Right lobe of liver (tissue), 6 donors: ENCODE measurements around the gene U2AF1L4. TPM values are rescaled to one million over a fixed set of nuclear protein-coding genes. Genes with fewer than 3 reads are reported as not detected.

Source experiments
- ATAC-seq, 4 donors: fragments of 200-7000 bp; cut with Tn5 transposase; one replicate each; pipeline ENCODE4 v1.9.1; 2020; ENCODE audit warnings: mild to moderate bottlenecking in 4 of 4, moderate library complexity in 4 of 4
- DNase-seq, 3 donors: peaks; one replicate each; pipeline ENCODE4 v3.0.0-alpha.2; 2020
- H3K27ac ChIP-seq, 3 donors: fragments of 200-600 bp; one replicate each; pipeline ENCODE4 v1.8.0; 2022
- H3K27me3 ChIP-seq, 2 donors: fragments of 200-600 bp; one replicate each; pipeline ENCODE4 v1.8.0; 2022
- H3K36me3 ChIP-seq, 4 donors: fragments of 200-600 bp; sonication (generic) in 1 of 4; one replicate each; pipeline versions ENCODE4 v1.5.1 to v1.8.0; 2017 to 2022; ENCODE audit warnings: control low read depth in 1 of 4
- H3K4me1 ChIP-seq, 4 donors: fragments of 200-600 bp; sonication (generic) in 1 of 4; one replicate each; pipeline versions ENCODE4 v1.5.1 to v1.8.0; 2017 to 2022; ENCODE audit warnings: control low read depth in 1 of 4
- H3K4me3 ChIP-seq, 3 donors: fragments of 200-600 bp; one replicate each; pipeline ENCODE4 v1.8.0; 2022
- H3K9me3 ChIP-seq, 4 donors: fragments of 200-600 bp; sonication (generic) in 1 of 4; one replicate each; pipeline versions ENCODE4 v1.5.1 to v1.8.0; 2017 to 2022; ENCODE audit warnings: control low read depth in 1 of 4
- CTCF ChIP-seq, 4 donors: fragments of 200-600 bp in 3 of 4; fragments of 450-650 bp in 1 of 4; IDR thresholded peaks; one replicate each; pipeline versions ENCODE4 v1.5.1 to v1.8.0; 2016 to 2022; ENCODE audit warnings: antibody characterized with exemption in 4 of 4, mild to moderate bottlenecking in 2 of 4
- POLR2A ChIP-seq: fragments of 450-650 bp; IDR thresholded peaks from one replicate; pipeline ENCODE4 v1.6.1; 2017; ENCODE audit warnings: antibody characterized with exemption, mild to moderate bottlenecking
- whole genome bisulfite sequencing: methylation state at CpG from one replicate; pipeline ENCODE4 v1.1.6; 2018; ENCODE audit warnings: low coverage, low lambda C conversion rate; ENCODE audit not compliant: insufficient coverage; ENCODE audit errors: missing lambda C conversion rate; 5-methylcytosine and 5-hydroxymethylcytosine counted together
- intact Hi-C, 2 donors: fragments of 100-400 bp; cut with DNase I; formaldehyde crosslinking; loops; one replicate each; pipeline versions ENCODE4 v1.11.2 to v1.14.1; 2022
- total RNA-seq, 6 experiments: library from RNA; depleted of rRNA in 2 of 6; stranded (reverse); fragments of >200 nt in 2 of 6; fragmentation: NEBNext Ultra II Directional in 3 of 6; extraction: Animal tissue kit (Norgen Biotek cat#: 25700) in 3 of 6; gene quantifications; one replicate each; pipeline versions ENCODE4 v1.1.0 to v1.2.4, GENCODE V29; 2016 to 2023
- donor health status: DM: no; HTN: yes; CAD: no.
- donor health status: DM: no; HTN: no; CAD: no.
- donor health status: DM: no; HTN: no; CAD: no.
- donor health status: DM: no; HTN: yes; CAD: no.
- donor health status: DM: no; HTN: yes; CAD: no.

Gene U2AF1L4
- total RNA-seq, 6 experiments from 2014 or later = 11.3 to 19.9 (median 17.5) TPM

- Histone ChIP-seq H3K27me3 (no peaks in the 10 kb centered on the region), H3K9me3 (no peaks in the 10 kb centered on the region), H3K36me3 (no peaks in the 10 kb centered on the region), H3K27ac (no peak overlapping the region), H3K4me3 (no peak overlapping the region), H3K4me1 (no peaks in the 10 kb centered on the region)
- 77% methylated on average over 2 of the region's 2 CpGs for WGBS
- DNase-seq = no peak
- no peak for ATAC-seq
- intact Hi-C loops = loop anchor here (10.0 kb wide), 2 partner anchors 129 to 139 kb away; no protein-coding TSS in a partner anchor
- TF ChIP-seq CTCF (IDR thresholded peaks at IDR 0.05) (no peak), POLR2A (no peak)
Measured at GRCh38 chr19:35695895-35696422, 49.3 kb downstream of the U2AF1L4 start.

GRCh38 chr19:35693835-35694599, 51.2 kb downstream of the U2AF1L4 start:
- DNase-seq = peak; percentile 84 to 87 (median 87)
- H3K27me3 ChIP-seq = no peaks in the 10 kb centered on the region
- H3K9me3 ChIP-seq = no peaks in the 10 kb centered on the region
- peak; percentile 100 for ATAC-seq
- H3K4me1 ChIP-seq = no peaks in the 10 kb centered on the region
- H3K4me3 ChIP-seq = no peak overlapping the region
- H3K36me3 ChIP-seq = no peaks in the 10 kb centered on the region
- no peak overlapping the region for H3K27ac ChIP-seq
- TF ChIP-seq POLR2A (no peak), CTCF (IDR thresholded peaks at IDR 0.05) (peak; percentile 95 to 99 (median 96))
- WGBS = 20% methylated on average over 7 of the region's 8 CpGs
- intact Hi-C loops = loop anchor here (10.0 kb wide), 2 partner anchors 131 to 141 kb away; no protein-coding TSS in a partner anchor

- DNase-seq (no peak), ATAC-seq (peak in 2 of 4 donors; percentile 10 to 26)
- intact Hi-C loops = loop anchor here (10.0 kb wide), 2 partner anchors 131 to 141 kb away; no protein-coding TSS in a partner anchor
- WGBS = 4% methylated on average over 7 of the region's 8 CpGs
- Histone ChIP-seq H3K4me1 (no peaks in the 10 kb centered on the region), H3K4me3 (no peak overlapping the region), H3K27ac (no peak overlapping the region), H3K9me3 (no peaks in the 10 kb centered on the region), H3K36me3 (no peaks in the 10 kb centered on the region), H3K27me3 (no peaks in the 10 kb centered on the region)
- TF ChIP-seq CTCF (IDR thresholded peaks at IDR 0.05) = no peak
- no peak for TF ChIP-seq POLR2A
Measured at GRCh38 chr19:35693422-35693821, 51.8 kb downstream of the U2AF1L4 start.

Other genes with a start within 250 kb of the U2AF1L4 start
- gene DMKN, start 231.8 kb downstream of the U2AF1L4 start, total RNA-seq = 1 to 10 TPM; 1.0 to 4.0 (median 2.0) TPM
- under 1 TPM in 1 of 6 experiments, not detected in 5; 0.24 TPM for gene SBSN, start 217.1 kb downstream of the U2AF1L4 start, total RNA-seq
- not detected for gene GAPDHS, start 212.0 kb downstream of the U2AF1L4 start, total RNA-seq
- 10 to 100 TPM; 29.4 to 65.7 (median 36.2) TPM for gene TMEM147, start 199.8 kb downstream of the U2AF1L4 start, total RNA-seq
- gene ATP4A, start 181.8 kb downstream of the U2AF1L4 start, total RNA-seq = under 1 TPM in 1 of 6 experiments, not detected in 5; 0.06 TPM
- not detected for gene PMIS2, start 159.2 kb downstream of the U2AF1L4 start, total RNA-seq
- 1 to 10 TPM; 3.7 to 6.1 (median 4.4) TPM for gene HAUS5, start 132.7 kb downstream of the U2AF1L4 start, total RNA-seq
- 10 to 100 TPM; 27.8 to 46.5 (median 31.0) TPM for gene RBM42, start 116.4 kb downstream of the U2AF1L4 start, total RNA-seq
- gene ETV2, start 103.7 kb downstream of the U2AF1L4 start, total RNA-seq = 1 to 10 TPM in 1 of 6 experiments, under 1 TPM in 3, not detected in 2; 0.38 to 1.2 (median 0.57) TPM
- gene COX6B1, start 97.1 kb downstream of the U2AF1L4 start, total RNA-seq = 100 to 1,000 TPM; 189 to 697 (median 228) TPM
- gene UPK1A, start 78.9 kb downstream of the U2AF1L4 start, total RNA-seq = under 1 TPM in 1 of 6 experiments, not detected in 5; 0.27 TPM
- gene ZBTB32, start 40.9 kb downstream of the U2AF1L4 start, total RNA-seq = under 1 TPM in 1 of 6 experiments, not detected in 5; 0.15 TPM
- gene KMT2B, start 27.4 kb downstream of the U2AF1L4 start, total RNA-seq = 10 to 100 TPM; 10.5 to 23.1 (median 15.0) TPM
- 10 to 100 TPM; 16.3 to 58.9 (median 29.3) TPM for gene IGFLR1, start 3.0 kb downstream of the U2AF1L4 start, total RNA-seq
- 10 to 100 TPM; 24.2 to 42.9 (median 35.8) TPM for gene PSENEN, start 233 bp upstream of the U2AF1L4 start, total RNA-seq
- 1 to 10 TPM; 3.2 to 8.2 (median 4.9) TPM for gene LIN37, start 3.2 kb upstream of the U2AF1L4 start, total RNA-seq
- 1 to 10 TPM; 2.6 to 6.0 (median 4.5) TPM for gene HSPB6, start 11.6 kb upstream of the U2AF1L4 start, total RNA-seq
- 1 to 10 TPM; 3.9 to 5.5 (median 4.7) TPM for gene PROSER3, start 12.8 kb upstream of the U2AF1L4 start, total RNA-seq
- 1 to 10 TPM in 5 of 6 experiments, under 1 TPM in 1; 0.37 to 5.2 (median 3.1) TPM for gene ARHGAP33, start 30.1 kb upstream of the U2AF1L4 start, total RNA-seq
- 100 to 1,000 TPM in 4 of 6 experiments, 10 to 100 TPM in 2; 60.3 to 281 (median 134) TPM for gene PRODH2, start 67.4 kb upstream of the U2AF1L4 start, total RNA-seq
- not detected for gene NPHS1, start 107.1 kb upstream of the U2AF1L4 start, total RNA-seq
- not detected for gene KIRREL2, start 111.5 kb upstream of the U2AF1L4 start, total RNA-seq
- gene APLP1, start 123.2 kb upstream of the U2AF1L4 start, total RNA-seq = 1 to 10 TPM in 1 of 6 experiments, under 1 TPM in 2, not detected in 3; 0.27 to 1.5 (median 0.37) TPM
- 1 to 10 TPM; 1.0 to 2.6 (median 1.7) TPM for gene NFKBID, start 155.1 kb upstream of the U2AF1L4 start, total RNA-seq
- 1 to 10 TPM in 5 of 6 experiments, not detected in 1; 1.7 to 4.2 (median 2.4) TPM for gene HCST, start 157.1 kb upstream of the U2AF1L4 start, total RNA-seq
- 10 to 100 TPM; 15.6 to 77.8 (median 29.7) TPM for gene TYROBP, start 162.9 kb upstream of the U2AF1L4 start, total RNA-seq
- gene LRFN3, start 191.0 kb upstream of the U2AF1L4 start, total RNA-seq = 1 to 10 TPM; 5.6 to 8.6 (median 7.0) TPM
- gene SDHAF1, start 249.8 kb upstream of the U2AF1L4 start, total RNA-seq = 10 to 100 TPM in 4 of 6 experiments, 1 to 10 TPM in 2; 8.4 to 41.9 (median 12.0) TPM